Keratinocyte (primary cell): ENCODE results near the gene ATP13A3. TPM values are rescaled to one million over a fixed set of nuclear protein-coding genes. Genes with fewer than 3 reads are reported as not detected.

ENCODE experiments used
- DNase-seq: peaks from one replicate; pipeline ENCODE4 v3.0.0-alpha.2; 2011; ENCODE audit warnings: low read depth, missing footprints, low spot score
- FAIRE-seq: peaks from 2 replicates; lab custom pipeline; 2011; peaks lifted over from hg19 to GRCh38; lab: Jason Lieb, UNC
- H2AFZ ChIP-seq: 2 replicates; pipeline ENCODE4 v1.6.0; 2012; ENCODE audit warnings: low read length, control low read depth, inconsistent platforms; ENCODE audit not compliant: control insufficient read depth
- H3K27ac ChIP-seq: 2 replicates; pipeline ENCODE4 v1.5.1; 2011; ENCODE audit warnings: low read length; ENCODE audit not compliant: control insufficient read depth, insufficient read depth
- H3K27me3 ChIP-seq: 3 replicates; pipeline ENCODE4 v1.6.0; 2011; ENCODE audit warnings: low read length; ENCODE audit not compliant: control insufficient read depth, insufficient read depth; ENCODE audit errors: extremely low read depth
- H3K36me3 ChIP-seq, 2 experiments: 2 replicates in 1 of 2; 3 replicates in 1 of 2; pipeline ENCODE4 v1.5.1; 2011; ENCODE audit warnings: low read length in 2 of 2, mild to moderate bottlenecking in 1 of 2; ENCODE audit not compliant: control insufficient read depth in 2 of 2, insufficient read depth in 2 of 2; ENCODE audit errors: extremely low read depth in 1 of 2
- H3K4me1 ChIP-seq: 3 replicates; pipeline ENCODE4 v1.5.1; 2011; ENCODE audit warnings: low read length; ENCODE audit not compliant: control insufficient read depth, insufficient read depth; ENCODE audit errors: extremely low read depth
- H3K4me2 ChIP-seq: 3 replicates; pipeline ENCODE4 v1.6.0; 2011; ENCODE audit warnings: low read depth, low read length; ENCODE audit not compliant: control insufficient read depth, insufficient read depth; ENCODE audit errors: extremely low read depth
- H3K4me3 ChIP-seq, 3 experiments: fragments of 200-600 bp in 1 of 3; sonication (generic) in 1 of 3; 2 replicates in 2 of 3; 3 replicates in 1 of 3; pipeline ENCODE4 v1.5.1; 2011 to 2016; ENCODE audit warnings: low read length in 3 of 3, mild to moderate bottlenecking in 3 of 3, control low read depth in 2 of 3, inconsistent platforms in 1 of 3, low read depth in 1 of 3, mixed read lengths in 1 of 3, mixed run types in 1 of 3, moderate library complexity in 1 of 3; ENCODE audit not compliant: control insufficient read depth in 2 of 3, insufficient read depth in 2 of 3; ENCODE audit errors: extremely low read depth in 1 of 3
- H3K79me2 ChIP-seq: 2 replicates; pipeline ENCODE4 v1.6.0; 2012; ENCODE audit warnings: low read length; ENCODE audit not compliant: control insufficient read depth, insufficient read depth
- H3K9ac ChIP-seq: 3 replicates; pipeline ENCODE4 v1.6.0; 2011; ENCODE audit warnings: low read length; ENCODE audit not compliant: control insufficient read depth, insufficient read depth; ENCODE audit errors: extremely low read depth
- H3K9me1 ChIP-seq: 3 replicates; pipeline ENCODE4 v1.6.0; 2011; ENCODE audit warnings: low read length; ENCODE audit not compliant: control insufficient read depth, insufficient read depth; ENCODE audit errors: extremely low read depth
- H3K9me3 ChIP-seq: 2 replicates; pipeline ENCODE4 v1.5.1; 2012; ENCODE audit warnings: low read depth, low read length; ENCODE audit not compliant: control insufficient read depth
- H4K20me1 ChIP-seq: 3 replicates; pipeline ENCODE4 v1.6.0; 2011; ENCODE audit warnings: low read length; ENCODE audit not compliant: control insufficient read depth, insufficient read depth; ENCODE audit errors: extremely low read depth
- EZH2 ChIP-seq: IDR thresholded peaks from one replicate; pipeline ENCODE4 v1.6.1; 2012; ENCODE audit warnings: inconsistent platforms, mild to moderate bottlenecking, low read length, moderate library complexity
- dilution Hi-C: fragments of 300-500 bp; cut with MboI; formaldehyde crosslinking; loops from one replicate; pipeline ENCODE4 v1.7.0; 2020; ENCODE audit warnings: low sequenced_read_pairs; ENCODE audit not compliant: extremely low pct_ligation_motif_present
- polyA plus RNA-seq, 5 experiments: library from polyadenylated mRNA; depleted of rRNA in 3 of 5; stranded (reverse) in 3 of 5; stranded (forward) in 1 of 5; unstranded in 1 of 5; fragments of >200 nt; gene quantifications; 1 replicate in 1 of 5; 2 replicates in 3 of 5; 3 replicates in 1 of 5; pipeline versions ENCODE4 v1.2.1 to v1.2.3, GENCODE V29; 2011 to 2012; ENCODE audit warnings: missing spikeins in 2 of 5, low read depth in 1 of 5, low replicate concordance in 1 of 5
- TF ChIP-seq, protein P1 (sequence below), 3 experiments: IDR thresholded peaks in 1 of 3; conservative IDR thresholded peaks in 1 of 3; optimal IDR thresholded peaks in 1 of 3; 2 replicates in 2 of 3; 3 replicates in 1 of 3; pipeline versions ENCODE3 to v1.5.1; 2011; ENCODE audit warnings: low read length in 3 of 3, mild to moderate bottlenecking in 3 of 3, moderate library complexity in 2 of 3, control low read depth in 1 of 3, inconsistent platforms in 1 of 3; ENCODE audit not compliant: insufficient read depth in 2 of 3; ENCODE audit errors: extremely low read depth in 1 of 3

The ATP13A3 gene
- polyA plus RNA-seq, 1 donor (not counting 4 experiments of a cell fraction or from before 2014, with no cell fraction given), result 103 TPM

DNA sequence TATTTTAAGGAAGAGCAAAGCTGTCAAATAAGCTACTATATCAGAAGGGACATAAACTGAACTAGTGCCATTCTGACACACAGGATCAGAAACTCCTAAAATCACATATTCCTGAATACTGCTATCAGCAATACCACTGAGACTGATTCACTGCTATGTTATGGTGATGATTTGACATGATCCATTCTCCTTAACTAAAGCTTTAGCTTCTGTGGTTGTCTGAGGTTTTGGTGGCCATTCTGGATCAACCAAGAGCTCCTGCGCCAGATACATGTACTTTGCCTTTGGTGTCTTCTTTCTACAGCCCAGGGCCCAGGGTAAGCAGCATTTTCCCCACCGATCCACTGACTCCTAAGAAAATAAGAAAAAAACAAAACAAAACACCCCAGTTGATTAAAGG, 81.0 kb downstream of the ATP13A3 start:
- no peak for TF ChIP-seq EZH2
- TF ChIP-seq, protein P1, sequence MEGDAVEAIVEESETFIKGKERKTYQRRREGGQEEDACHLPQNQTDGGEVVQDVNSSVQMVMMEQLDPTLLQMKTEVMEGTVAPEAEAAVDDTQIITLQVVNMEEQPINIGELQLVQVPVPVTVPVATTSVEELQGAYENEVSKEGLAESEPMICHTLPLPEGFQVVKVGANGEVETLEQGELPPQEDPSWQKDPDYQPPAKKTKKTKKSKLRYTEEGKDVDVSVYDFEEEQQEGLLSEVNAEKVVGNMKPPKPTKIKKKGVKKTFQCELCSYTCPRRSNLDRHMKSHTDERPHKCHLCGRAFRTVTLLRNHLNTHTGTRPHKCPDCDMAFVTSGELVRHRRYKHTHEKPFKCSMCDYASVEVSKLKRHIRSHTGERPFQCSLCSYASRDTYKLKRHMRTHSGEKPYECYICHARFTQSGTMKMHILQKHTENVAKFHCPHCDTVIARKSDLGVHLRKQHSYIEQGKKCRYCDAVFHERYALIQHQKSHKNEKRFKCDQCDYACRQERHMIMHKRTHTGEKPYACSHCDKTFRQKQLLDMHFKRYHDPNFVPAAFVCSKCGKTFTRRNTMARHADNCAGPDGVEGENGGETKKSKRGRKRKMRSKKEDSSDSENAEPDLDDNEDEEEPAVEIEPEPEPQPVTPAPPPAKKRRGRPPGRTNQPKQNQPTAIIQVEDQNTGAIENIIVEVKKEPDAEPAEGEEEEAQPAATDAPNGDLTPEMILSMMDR (optimal IDR thresholded peaks at IDR 0.05 in 1 of 3, IDR thresholded peaks at IDR 0.05 in 1 of 3, conservative IDR thresholded peaks at IDR 0.05 in 1 of 3; ENCODE audit: extremely low read depth in 1 of 3, insufficient read depth in 2 of 3, low read length in 3 of 3), result no peak
- no peak overlapping the region for H3K4me2 ChIP-seq
- no peaks in the 10 kb centered on the region for H3K27me3 ChIP-seq
- no peak overlapping the region for H3K4me3 ChIP-seq
- H4K20me1 ChIP-seq, result no peaks in the 10 kb centered on the region
- H3K9ac ChIP-seq, result no peak overlapping the region
- H3K36me3 ChIP-seq, result peaks cover 9 to 16% of the 10 kb centered on the region in 2 experiments
- no peaks in the 10 kb centered on the region for H3K4me1 ChIP-seq
- H3K27ac ChIP-seq, result no peak overlapping the region
- H3K9me3 ChIP-seq, result no peaks in the 10 kb centered on the region
- no peaks in the 10 kb centered on the region for H3K79me2 ChIP-seq
- no peak for DNase-seq
- no peak overlapping the region for H2AFZ ChIP-seq
- dilution Hi-C loops, result no loop called here
- H3K9me1 ChIP-seq, result no peaks in the 10 kb centered on the region
- FAIRE-seq, result no peak

DNA sequence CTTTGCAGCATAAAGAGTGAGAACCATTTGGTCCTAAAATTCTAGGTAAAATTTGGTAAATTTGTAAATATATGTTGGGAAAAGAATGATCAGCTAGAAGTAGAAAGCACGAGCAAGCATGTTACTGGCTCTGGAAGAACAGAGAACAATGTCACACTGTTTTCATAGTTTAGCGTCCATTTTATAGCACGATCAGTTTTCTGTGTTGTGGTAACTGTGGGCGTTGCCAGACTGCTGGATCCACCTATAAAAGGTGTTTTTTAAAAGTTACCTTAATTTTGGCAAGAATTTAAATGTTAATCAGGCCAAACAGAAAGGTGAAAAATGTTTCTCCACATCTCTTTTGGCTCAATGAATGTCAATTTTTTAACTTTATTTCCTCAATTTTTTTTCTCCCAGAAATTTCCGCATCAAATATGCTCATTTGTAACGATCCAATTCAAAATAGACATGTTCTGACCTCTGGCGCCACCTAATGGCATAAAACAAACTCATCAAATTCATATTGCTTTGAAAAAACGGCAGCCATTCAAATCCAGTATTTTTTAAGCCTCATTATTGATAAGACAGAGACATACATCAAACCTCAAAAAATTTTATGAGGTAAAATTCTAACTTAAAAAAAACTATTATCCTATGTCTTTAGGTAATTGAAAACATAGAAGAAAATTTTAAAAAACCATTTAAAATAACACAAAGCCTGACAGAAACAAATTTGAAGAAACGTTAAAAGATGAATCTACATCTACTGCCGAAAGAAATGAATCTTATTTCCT, 82.2 kb downstream of the ATP13A3 start:
- Histone ChIP-seq H4K20me1 (no peaks in the 10 kb centered on the region), H3K36me3 (peaks cover 8 to 13% of the 10 kb centered on the region in 2 experiments), H3K27ac (no peak overlapping the region), H2AFZ (no peak overlapping the region), H3K9me1 (no peaks in the 10 kb centered on the region), H3K4me3 (no peak overlapping the region), H3K4me2 (no peak overlapping the region), H3K9me3 (no peaks in the 10 kb centered on the region), H3K27me3 (no peaks in the 10 kb centered on the region), H3K79me2 (no peaks in the 10 kb centered on the region), H3K9ac (no peak overlapping the region), H3K4me1 (no peaks in the 10 kb centered on the region)
- DNase-seq (no peak), FAIRE-seq (no peak)
- TF ChIP-seq, protein P1 (optimal IDR thresholded peaks at IDR 0.05 in 1 of 3, IDR thresholded peaks at IDR 0.05 in 1 of 3, conservative IDR thresholded peaks at IDR 0.05 in 1 of 3; ENCODE audit: extremely low read depth in 1 of 3, insufficient read depth in 2 of 3, low read length in 3 of 3), result peak in 2 of 3 experiments; percentile 42 to 44
- TF ChIP-seq EZH2, result no peak
- dilution Hi-C loops, result no loop called here
